Fibroblast of lung (primary cell): ENCODE measurements around the gene PSMD9. TPM values are rescaled to one million over a fixed set of nuclear protein-coding genes. Genes with fewer than 3 reads are reported as not detected.
A peak's percentile ranks its signal among the peaks of the same experiment; 100 is the strongest.

Source experiments
- DNase-seq, 2 donors: peaks; one replicate each; pipeline versions ENCODE4 v3.0.0 to v3.0.0-alpha.2; 2010; ENCODE audit warnings: low read depth in 2 of 2
- H2AFZ ChIP-seq: 2 replicates; pipeline ENCODE4 v1.5.1; 2012; ENCODE audit warnings: low read length, control low read depth, inconsistent platforms
- H3K27ac ChIP-seq: 2 replicates; pipeline ENCODE4 v1.5.1; 2011; ENCODE audit warnings: low read length, control low read depth; ENCODE audit not compliant: insufficient read depth
- H3K27me3 ChIP-seq: 2 replicates; pipeline ENCODE4 v1.5.1; 2011; ENCODE audit warnings: mild to moderate bottlenecking, low read length; ENCODE audit not compliant: control insufficient read depth, insufficient read depth
- H3K36me3 ChIP-seq: 2 replicates; pipeline ENCODE4 v1.5.1; 2011; ENCODE audit warnings: low read length; ENCODE audit not compliant: control insufficient read depth, insufficient read depth
- H3K4me1 ChIP-seq: 2 replicates; pipeline ENCODE4 v1.5.1; 2011; ENCODE audit warnings: low read length; ENCODE audit not compliant: control insufficient read depth, insufficient read depth; ENCODE audit errors: extremely low read depth
- H3K4me2 ChIP-seq: 2 replicates; pipeline ENCODE4 v1.5.1; 2011; ENCODE audit warnings: low read length, control low read depth; ENCODE audit not compliant: insufficient read depth; ENCODE audit errors: extremely low read depth
- H3K4me3 ChIP-seq, 4 experiments: fragments of 200-600 bp in 1 of 4; sonication (generic) in 1 of 4; replicated peaks in 1 of 4; 2 replicates each; pipeline ENCODE4 v1.5.1; 2011 to 2016; ENCODE audit warnings: low read length in 4 of 4, low read depth in 3 of 4, mild to moderate bottlenecking in 3 of 4, control low read depth in 2 of 4, inconsistent platforms in 1 of 4, mixed read lengths in 1 of 4; ENCODE audit not compliant: insufficient read depth in 1 of 4; ENCODE audit errors: control extremely low read depth in 1 of 4
- H3K79me2 ChIP-seq: 2 replicates; pipeline ENCODE4 v1.5.1; 2012; ENCODE audit warnings: mild to moderate bottlenecking, low read length, inconsistent platforms; ENCODE audit not compliant: control insufficient read depth, insufficient read depth
- H3K9ac ChIP-seq: 2 replicates; pipeline ENCODE4 v1.5.1; 2011; ENCODE audit warnings: mild to moderate bottlenecking, low read length, control low read depth; ENCODE audit not compliant: insufficient read depth
- H3K9me3 ChIP-seq: 2 replicates; pipeline ENCODE4 v1.5.1; 2012; ENCODE audit warnings: low read depth, low read length; ENCODE audit not compliant: control insufficient read depth, insufficient read depth
- H4K20me1 ChIP-seq: 2 replicates; pipeline ENCODE4 v1.5.1; 2011; ENCODE audit warnings: low read length; ENCODE audit not compliant: control insufficient read depth, insufficient read depth; ENCODE audit errors: extremely low read depth
- EZH2 ChIP-seq: IDR thresholded peaks from 2 replicates; pipeline ENCODE4 v1.5.1; 2012; ENCODE audit warnings: low read length, control low read depth, mild to moderate bottlenecking; ENCODE audit errors: missing control alignments
- polyA plus RNA-seq, 2 donors: library from polyadenylated mRNA; depleted of rRNA in 1 of 2; stranded (reverse) in 1 of 2; unstranded in 1 of 2; fragments of >200 nt; gene quantifications; 2 replicates each; pipeline ENCODE4 v1.2.1, GENCODE V29; 2011 to 2012; ENCODE audit warnings: missing spikeins in 1 of 2
- total RNA-seq: library from RNA; depleted of rRNA; stranded (reverse); fragments of >200 nt; gene quantifications from 2 replicates; pipeline ENCODE4 v1.2.1, GENCODE V29; 2014
- TF ChIP-seq, protein P1 (sequence below), 2 donors: IDR thresholded peaks in 1 of 2; conservative IDR thresholded peaks in 1 of 2; 1 replicate in 1 of 2; 2 replicates in 1 of 2; pipeline ENCODE4 v1.5.1; 2011 to 2012; ENCODE audit warnings: low read length in 2 of 2, control low read depth in 1 of 2, inconsistent platforms in 1 of 2, low read depth in 1 of 2, mild to moderate bottlenecking in 1 of 2

Gene PSMD9
- total and polyA plus RNA-seq, 2 donors (not counting 1 experiment from before 2014, with no cell fraction given): 73.5 to 77.7 TPM

DNA sequence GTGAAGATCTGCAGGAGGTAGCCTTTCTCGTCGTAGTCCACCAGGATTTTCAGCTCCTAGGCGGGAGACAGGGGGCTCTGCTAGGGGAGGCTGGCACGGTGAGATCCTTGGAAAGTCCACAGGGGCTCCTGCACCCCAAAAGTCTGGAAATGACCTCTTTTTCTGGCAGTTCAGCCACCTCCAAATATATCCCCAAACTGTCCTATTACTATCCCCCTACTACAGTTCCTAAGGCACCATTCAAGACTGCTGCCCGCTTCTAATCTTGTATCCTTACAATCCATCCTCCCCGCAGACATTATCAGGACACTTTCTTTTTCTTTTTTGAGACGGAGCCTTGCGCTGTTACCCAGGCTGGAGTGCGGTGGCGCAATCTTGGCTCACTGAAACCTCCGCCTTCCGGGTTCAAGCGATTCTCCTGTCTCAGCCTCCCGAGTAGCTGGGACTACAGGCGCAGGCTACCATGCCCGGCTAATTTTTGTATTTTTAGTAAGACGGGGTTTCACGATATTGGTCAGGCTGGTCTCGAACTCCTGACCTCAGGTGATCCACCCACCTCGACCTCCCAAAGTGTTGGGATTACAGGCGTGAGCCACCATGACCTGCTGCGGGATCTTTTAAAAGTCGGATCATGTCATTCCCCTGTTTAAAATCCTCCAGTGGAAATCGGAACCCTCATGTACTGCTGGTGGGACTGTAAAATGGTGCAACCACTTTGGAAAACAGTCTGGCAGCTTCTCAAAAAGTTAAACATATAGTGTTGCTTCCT, 48.4 kb upstream of the PSMD9 start:
- no peak for DNase-seq
- Histone ChIP-seq H3K79me2 (no peaks in the 10 kb centered on the region), H3K9me3 (no peaks in the 10 kb centered on the region), H3K9ac (no peak overlapping the region), H3K36me3 (no peaks in the 10 kb centered on the region), H3K4me3 (peak overlapping the region; percentile 45 to 82 (median 71)), H2AFZ (peak overlapping the region; percentile 98), H3K27ac (no peak overlapping the region), H3K4me1 (peaks cover 2% of the 10 kb centered on the region), H3K4me2 (peak overlapping the region; percentile 97), H4K20me1 (no peaks in the 10 kb centered on the region), H3K27me3 (no peaks in the 10 kb centered on the region)
- TF ChIP-seq EZH2: no peak
- TF ChIP-seq, protein P1, sequence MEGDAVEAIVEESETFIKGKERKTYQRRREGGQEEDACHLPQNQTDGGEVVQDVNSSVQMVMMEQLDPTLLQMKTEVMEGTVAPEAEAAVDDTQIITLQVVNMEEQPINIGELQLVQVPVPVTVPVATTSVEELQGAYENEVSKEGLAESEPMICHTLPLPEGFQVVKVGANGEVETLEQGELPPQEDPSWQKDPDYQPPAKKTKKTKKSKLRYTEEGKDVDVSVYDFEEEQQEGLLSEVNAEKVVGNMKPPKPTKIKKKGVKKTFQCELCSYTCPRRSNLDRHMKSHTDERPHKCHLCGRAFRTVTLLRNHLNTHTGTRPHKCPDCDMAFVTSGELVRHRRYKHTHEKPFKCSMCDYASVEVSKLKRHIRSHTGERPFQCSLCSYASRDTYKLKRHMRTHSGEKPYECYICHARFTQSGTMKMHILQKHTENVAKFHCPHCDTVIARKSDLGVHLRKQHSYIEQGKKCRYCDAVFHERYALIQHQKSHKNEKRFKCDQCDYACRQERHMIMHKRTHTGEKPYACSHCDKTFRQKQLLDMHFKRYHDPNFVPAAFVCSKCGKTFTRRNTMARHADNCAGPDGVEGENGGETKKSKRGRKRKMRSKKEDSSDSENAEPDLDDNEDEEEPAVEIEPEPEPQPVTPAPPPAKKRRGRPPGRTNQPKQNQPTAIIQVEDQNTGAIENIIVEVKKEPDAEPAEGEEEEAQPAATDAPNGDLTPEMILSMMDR (conservative IDR thresholded peaks at IDR 0.05 in 1 of 2, IDR thresholded peaks at IDR 0.05 in 1 of 2; ENCODE audit: low read depth in 1 of 2, low read length in 2 of 2): no peak

DNA sequence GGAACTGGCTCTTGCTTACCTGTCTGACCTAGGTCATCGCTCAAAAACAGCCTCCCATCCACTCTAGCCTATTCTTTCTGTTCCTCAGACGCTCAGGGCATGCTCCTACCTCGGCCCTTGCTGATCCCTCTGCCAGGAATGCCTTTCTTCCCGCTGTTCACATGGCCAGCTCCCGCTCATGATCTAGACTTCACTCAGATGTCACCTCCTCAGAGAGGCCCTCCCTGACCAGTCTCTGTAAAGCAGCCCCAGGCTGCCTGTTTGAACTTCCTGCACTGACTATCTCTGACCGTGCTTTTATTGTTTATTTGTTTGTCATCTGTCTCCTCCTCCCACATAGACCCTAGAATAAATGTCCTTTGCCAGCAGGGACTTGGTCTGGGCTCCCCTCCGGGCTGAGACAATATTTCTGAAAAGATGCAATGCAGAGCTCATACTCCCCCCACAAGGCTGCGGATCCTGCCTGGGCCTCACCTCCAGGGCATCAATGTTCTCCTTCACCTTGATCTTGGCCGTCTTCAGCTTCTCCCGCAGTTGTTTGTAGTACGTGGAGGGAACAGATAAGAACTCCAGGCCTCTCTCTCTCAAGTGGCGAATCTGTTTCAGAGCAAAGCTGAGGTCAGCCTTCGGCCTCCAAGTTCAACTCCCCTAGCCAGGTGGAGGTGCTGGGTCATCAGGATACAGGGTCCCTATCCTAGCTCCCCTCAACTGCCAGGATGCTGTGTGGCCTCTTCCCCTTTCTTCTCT, 45.2 kb upstream of the PSMD9 start:
- no peak overlapping the region for H3K4me2 ChIP-seq
- no peak overlapping the region for H2AFZ ChIP-seq
- no peak overlapping the region for H3K27ac ChIP-seq
- H3K27me3 ChIP-seq: no peaks in the 10 kb centered on the region
- H3K36me3 ChIP-seq: no peaks in the 10 kb centered on the region
- no peak for TF ChIP-seq EZH2
- TF ChIP-seq, protein P1 (conservative IDR thresholded peaks at IDR 0.05 in 1 of 2, IDR thresholded peaks at IDR 0.05 in 1 of 2; ENCODE audit: low read depth in 1 of 2, low read length in 2 of 2): no peak
- H3K4me3 ChIP-seq: no peak overlapping the region
- H3K9ac ChIP-seq: no peak overlapping the region
- no peaks in the 10 kb centered on the region for H3K79me2 ChIP-seq
- H4K20me1 ChIP-seq: no peaks in the 10 kb centered on the region
- no peaks in the 10 kb centered on the region for H3K9me3 ChIP-seq
- H3K4me1 ChIP-seq: peaks cover 2% of the 10 kb centered on the region
- no peak for DNase-seq

DNA sequence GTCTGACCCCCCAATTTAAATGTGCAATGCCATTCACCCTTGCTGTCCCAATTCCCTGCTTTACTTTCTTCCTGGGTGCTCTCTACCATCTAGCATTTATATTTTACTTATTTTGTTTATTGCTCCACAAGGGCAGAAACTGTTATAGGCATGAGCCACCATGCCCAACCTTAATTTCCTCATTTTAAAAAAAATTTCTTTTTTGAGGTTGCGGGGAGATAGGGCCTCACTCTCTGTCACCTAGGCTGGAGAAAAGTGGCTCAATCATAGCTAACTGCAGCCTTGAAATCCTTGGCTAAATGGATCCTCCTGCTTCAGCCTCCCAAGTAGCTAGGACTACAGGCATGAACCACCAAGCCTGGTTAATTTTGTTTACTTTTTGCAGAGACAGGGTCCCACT, 42.9 kb upstream of the PSMD9 start:
- Histone ChIP-seq H3K36me3 (no peaks in the 10 kb centered on the region), H3K9me3 (no peaks in the 10 kb centered on the region), H3K4me3 (no peak overlapping the region), H2AFZ (no peak overlapping the region), H3K79me2 (no peaks in the 10 kb centered on the region), H3K4me1 (no peaks in the 10 kb centered on the region), H3K27ac (no peak overlapping the region), H3K4me2 (no peak overlapping the region), H3K27me3 (no peaks in the 10 kb centered on the region), H3K9ac (no peak overlapping the region), H4K20me1 (no peaks in the 10 kb centered on the region)
- DNase-seq: no peak
- TF ChIP-seq, protein P1 (conservative IDR thresholded peaks at IDR 0.05 in 1 of 2, IDR thresholded peaks at IDR 0.05 in 1 of 2; ENCODE audit: low read depth in 1 of 2, low read length in 2 of 2): no peak
- no peak for TF ChIP-seq EZH2
